Astrocyte (in vitro differentiated cells and primary cell): ENCODE results near the gene LSMEM2.

ENCODE experiments used
- CTCF ChIP-seq: IDR thresholded peaks from 2 replicates; pipeline ENCODE4 v1.5.1; 2011; ENCODE audit warnings: low read depth, mild to moderate bottlenecking, inconsistent platforms, low read length, moderate library complexity; ENCODE audit not compliant: insufficient read depth
- EZH2 ChIP-seq: IDR thresholded peaks from 2 replicates; pipeline ENCODE4 v1.6.1; 2012; ENCODE audit warnings: mild to moderate bottlenecking, low read length, inconsistent platforms; ENCODE audit not compliant: insufficient read depth

GRCh38 chr3:50297384-50297775 is 18.5 kb downstream of the LSMEM2 start:
- TF ChIP-seq CTCF (no peak), EZH2 (no peak)
